AG09319 (cell line): Measurements from ENCODE around the gene FAM234B.

Experiments
- DNase-seq: peaks from one replicate; pipeline ENCODE4 v3.0.0-alpha.2; 2010; ENCODE audit warnings: low read depth; ENCODE audit errors: extremely low read depth
- CTCF ChIP-seq: IDR thresholded peaks from 2 replicates; pipeline ENCODE4 v1.5.1; 2011; ENCODE audit warnings: low read depth, mild to moderate bottlenecking, inconsistent platforms, low read length, moderate library complexity

FAM234B gene

GRCh38 chr12:13095266-13095995 lies 51.2 kb downstream of the FAM234B start:
- no peak for TF ChIP-seq CTCF
- DNase-seq: no peak

- no peak for DNase-seq
Observed at GRCh38 chr12:13097491-13098011, 53.4 kb downstream of the FAM234B start.

GRCh38 chr12:13099066-13099843 lies 55.1 kb downstream of the FAM234B start:
- DNase-seq: no peak
- TF ChIP-seq CTCF: no peak

More at GRCh38 chr12:13097491-13098011, 53.4 kb downstream of the FAM234B start:
- TF ChIP-seq CTCF: no peak

- no peak for DNase-seq
- no peak for TF ChIP-seq CTCF
Observed at GRCh38 chr12:13099844-13100604, 55.8 kb downstream of the FAM234B start.

- DNase-seq: no peak
- TF ChIP-seq CTCF: no peak
Observed at GRCh38 chr12:13100605-13100881, 56.4 kb downstream of the FAM234B start.

- peak; percentile 85 for DNase-seq
- TF ChIP-seq CTCF: no peak
Observed at GRCh38 chr12:13100882-13101769, 56.9 kb downstream of the FAM234B start.
